Pulmonary artery endothelial cell (primary cell): ENCODE data around the gene PDE4B. TPM values are rescaled to one million over a fixed set of nuclear protein-coding genes. Genes with fewer than 3 reads are reported as not detected.
A peak's percentile ranks its signal among the peaks of the same experiment; 100 is the strongest.
"Not testable (repeated sequence)": the region's sequence is repeated elsewhere in the genome, so short reads cannot be mapped to it uniquely, and the experiment has no call there.

Experiments used
- DNase-seq: peaks from one replicate; pipeline ENCODE4 v3.0.0-alpha.2; 2011; ENCODE audit warnings: low read depth, low spot score
- total RNA-seq: library from RNA; depleted of rRNA; stranded (reverse); fragments of >200 nt; gene quantifications from 2 replicates; pipeline ENCODE4 v1.2.3, GENCODE V29; 2014

Gene PDE4B
- total RNA-seq, 1 donor from 2014 or later = 53.2 TPM

- DNase-seq = no peak
These were observed 511.0 kb downstream of the PDE4B start for GRCh38 chr1:66303646-66304045.

- no peak for DNase-seq
These were observed 511.4 kb downstream of the PDE4B start for GRCh38 chr1:66304128-66304527.

- no peak for DNase-seq
These were observed 513.2 kb downstream of the PDE4B start for GRCh38 chr1:66305927-66306326.

GRCh38 chr1:66309006-66309741 is 516.5 kb downstream of the PDE4B start:
- DNase-seq = no peak

- no peak for DNase-seq
These were observed 518.4 kb downstream of the PDE4B start for GRCh38 chr1:66311092-66311491.

- DNase-seq = no peak
These were observed 518.9 kb downstream of the PDE4B start for GRCh38 chr1:66311628-66312027.

- no peak for DNase-seq
These were observed 519.7 kb downstream of the PDE4B start for GRCh38 chr1:66312271-66312990.

GRCh38 chr1:66313429-66313828 is 520.7 kb downstream of the PDE4B start:
- no peak for DNase-seq

- no peak for DNase-seq
These were observed 523.0 kb downstream of the PDE4B start for GRCh38 chr1:66315671-66316070.

- DNase-seq = no peak
These were observed 524.0 kb downstream of the PDE4B start for GRCh38 chr1:66316464-66317247.

GRCh38 chr1:66317248-66317515 is 524.5 kb downstream of the PDE4B start:
- DNase-seq = no peak

- DNase-seq = no peak
These were observed 527.5 kb downstream of the PDE4B start for GRCh38 chr1:66320231-66320630.

GRCh38 chr1:66322462-66322861 is 529.8 kb downstream of the PDE4B start:
- not testable (repeated sequence) for DNase-seq

- no peak for DNase-seq
These were observed 531.4 kb downstream of the PDE4B start for GRCh38 chr1:66323958-66324625.

GRCh38 chr1:66325594-66326380 is 533.1 kb downstream of the PDE4B start:
- DNase-seq = no peak

- no peak for DNase-seq
These were observed 534.2 kb downstream of the PDE4B start for GRCh38 chr1:66326867-66327266.

GRCh38 chr1:66327588-66327987 is 534.9 kb downstream of the PDE4B start:
- DNase-seq = no peak

- no peak for DNase-seq
These were observed 536.2 kb downstream of the PDE4B start for GRCh38 chr1:66328896-66329295.

GRCh38 chr1:66330722-66331141 is 538.0 kb downstream of the PDE4B start:
- no peak for DNase-seq

- peak; percentile 91 for DNase-seq
These were observed 539.2 kb downstream of the PDE4B start for GRCh38 chr1:66331658-66332547.
